Upper lobe of right lung (tissue), 1 donor: ENCODE data around the gene TBX1. TPM values are rescaled to one million over a fixed set of nuclear protein-coding genes. Genes with fewer than 3 reads are reported as not detected.

Experiments used
- ATAC-seq: fragments of 200-7000 bp; cut with Tn5 transposase; one replicate; pipeline ENCODE4 v1.9.1; 2020; ENCODE audit warnings: mild to moderate bottlenecking, moderate library complexity
- DNase-seq: peaks from one replicate; pipeline ENCODE4 v3.0.0-alpha.2; 2020
- H3K27ac ChIP-seq: fragments of 200-600 bp; one replicate; pipeline ENCODE4 v1.8.0; 2022
- H3K27me3 ChIP-seq: fragments of 200-600 bp; one replicate; pipeline ENCODE4 v1.8.0; 2022; ENCODE audit warnings: mild to moderate bottlenecking
- H3K36me3 ChIP-seq: fragments of 200-600 bp; one replicate; pipeline ENCODE4 v1.8.0; 2022
- H3K4me1 ChIP-seq: fragments of 200-600 bp; one replicate; pipeline ENCODE4 v1.8.0; 2022
- H3K4me3 ChIP-seq: fragments of 200-600 bp; one replicate; pipeline ENCODE4 v1.8.0; 2022; ENCODE audit warnings: mild to moderate bottlenecking
- H3K9me3 ChIP-seq: fragments of 200-600 bp; one replicate; pipeline ENCODE4 v1.8.0; 2022
- CTCF ChIP-seq: fragments of 200-600 bp; IDR thresholded peaks from one replicate; pipeline ENCODE4 v1.8.0; 2022; ENCODE audit warnings: antibody characterized with exemption
- intact Hi-C: fragments of 100-400 bp; cut with DNase I; formaldehyde crosslinking; loops from one replicate; pipeline ENCODE4 v1.11.0; 2022
- total RNA-seq: library from RNA; stranded (reverse); fragmentation: NEBNext Ultra II Directional; extraction: Animal tissue kit (Norgen Biotek cat#: 25700); gene quantifications from one replicate; pipeline ENCODE4 v1.2.1, GENCODE V29; 2021
- donor health status: DM: no; HTN: yes; CAD: no; lungs with severe emphysema.

The TBX1 gene
- total RNA-seq, 1 donor from 2014 or later = 15.4 TPM

GRCh38 chr22:19729507-19729906 is 31.1 kb upstream of the TBX1 start:
- ATAC-seq = no peak

GRCh38 chr22:19730198-19730597 is 30.4 kb upstream of the TBX1 start:
- intact Hi-C loops = loop anchor here (5.0 kb wide), 1 partner anchor 182 kb away; no protein-coding TSS in a partner anchor
- no peaks in the 10 kb centered on the region for H3K36me3 ChIP-seq
- no peak for TF ChIP-seq CTCF
- no peak overlapping the region for H3K4me3 ChIP-seq
- no peak for ATAC-seq
- DNase-seq = no peak
- H3K27me3 ChIP-seq = no peaks in the 10 kb centered on the region
- peaks cover 3% of the 10 kb centered on the region for H3K4me1 ChIP-seq
- H3K27ac ChIP-seq = no peak overlapping the region
- no peaks in the 10 kb centered on the region for H3K9me3 ChIP-seq

More at GRCh38 chr22:19729507-19729906, 31.1 kb upstream of the TBX1 start:
- H3K27ac ChIP-seq = no peak overlapping the region
- intact Hi-C loops = no loop called here
- no peaks in the 10 kb centered on the region for H3K36me3 ChIP-seq
- peaks cover 3% of the 10 kb centered on the region for H3K4me1 ChIP-seq
- H3K4me3 ChIP-seq = no peak overlapping the region
- DNase-seq = no peak
- no peaks in the 10 kb centered on the region for H3K27me3 ChIP-seq
- no peaks in the 10 kb centered on the region for H3K9me3 ChIP-seq
- no peak for TF ChIP-seq CTCF

GRCh38 chr22:19730655-19731360 is 29.8 kb upstream of the TBX1 start:
- Histone ChIP-seq H3K27me3 (no peaks in the 10 kb centered on the region), H3K4me1 (peaks cover 3% of the 10 kb centered on the region), H3K9me3 (no peaks in the 10 kb centered on the region), H3K4me3 (peak overlapping the region; percentile 33), H3K27ac (no peak overlapping the region), H3K36me3 (no peaks in the 10 kb centered on the region)
- intact Hi-C loops = loop anchor here (5.0 kb wide), 1 partner anchor 181 kb away; no protein-coding TSS in a partner anchor
- DNase-seq = peak; percentile 91
- ATAC-seq = peak; percentile 90
- peak; percentile 93 for TF ChIP-seq CTCF

GRCh38 chr22:19731361-19732135 is 29.0 kb upstream of the TBX1 start:
- DNase-seq = no peak
- Histone ChIP-seq H3K4me1 (peaks cover 3% of the 10 kb centered on the region), H3K36me3 (no peaks in the 10 kb centered on the region), H3K4me3 (no peak overlapping the region), H3K9me3 (no peaks in the 10 kb centered on the region), H3K27me3 (no peaks in the 10 kb centered on the region), H3K27ac (no peak overlapping the region)
- intact Hi-C loops = loop anchor here (5.0 kb wide), 1 partner anchor 181 kb away; no protein-coding TSS in a partner anchor
- TF ChIP-seq CTCF = no peak
- ATAC-seq = no peak

- Histone ChIP-seq H3K36me3 (no peaks in the 10 kb centered on the region), H3K27ac (no peak overlapping the region), H3K27me3 (no peaks in the 10 kb centered on the region), H3K4me3 (no peak overlapping the region), H3K9me3 (no peaks in the 10 kb centered on the region), H3K4me1 (peaks cover 3% of the 10 kb centered on the region)
- DNase-seq (no peak), ATAC-seq (no peak)
- no peak for TF ChIP-seq CTCF
- intact Hi-C loops = loop anchor here (5.0 kb wide), 1 partner anchor 180 kb away; no protein-coding TSS in a partner anchor
Observed at GRCh38 chr22:19732403-19733113, 28.0 kb upstream of the TBX1 start.
